GM12878 (cell line): ENCODE measurements around the gene BCAS3. TPM values are rescaled to one million over a fixed set of nuclear protein-coding genes. Genes with fewer than 3 reads are reported as not detected.

ENCODE experiments used
- ATAC-seq: fragments of 200-7000 bp; cut with Tn5 transposase; 3 replicates; pipeline ENCODE4 v1.9.1; 2020; ENCODE audit warnings: mild to moderate bottlenecking, moderate library complexity
- BruUV-seq: library from RNA; stranded (reverse); fragments of 400-500 nt; replicated peaks from 2 replicates; lab custom pipeline; 2021; lab: Mats Ljungman, UMichigan
- CTCF ChIA-PET: fragments of 300-600 bp; sonication (Branson Sonifier 250); formaldehyde crosslinking; extraction: SDS; loops from one replicate; lab custom pipeline; 2021; ENCODE audit warnings: inconsistent platforms; lab: Yijun Ruan, JAX
- POLR2A ChIA-PET: fragments of 350-600 bp; formaldehyde crosslinking; extraction: SDS; loops from one replicate; lab custom pipeline; 2021; ENCODE audit warnings: inconsistent platforms; lab: Charles Lee
- RAD21 ChIA-PET: fragments of 300-600 bp; sonication (Branson Sonifier 250); formaldehyde crosslinking; loops from one replicate; lab custom pipeline; 2023; ENCODE audit warnings: antibody characterized with exemption; ENCODE audit not compliant: unreplicated experiment; lab: Charles Lee
- SMC1A ChIA-PET: fragments of 300-600 bp; sonication (Branson Sonifier 250); formaldehyde crosslinking; loops from one replicate; lab custom pipeline; 2023; ENCODE audit not compliant: unreplicated experiment, uncharacterized antibody; lab: Charles Lee
- DNase-seq: peaks from one replicate; pipeline ENCODE4 v3.0.0-alpha.2; 2011; ENCODE audit warnings: low read depth, low spot score
- FAIRE-seq: peaks from 3 replicates; lab custom pipeline; 2011; peaks lifted over from hg19 to GRCh38; lab: Jason Lieb, UNC
- H2AFZ ChIP-seq: 2 replicates; pipeline ENCODE4 v1.6.0; 2011; ENCODE audit warnings: low read depth, low read length, control low read depth; ENCODE audit not compliant: control insufficient read depth
- H3K27ac ChIP-seq: 2 replicates; pipeline ENCODE4 v1.5.1; 2011; ENCODE audit warnings: control low read depth; ENCODE audit not compliant: control insufficient read depth, insufficient read depth
- H3K27me3 ChIP-seq, 2 experiments: replicated peaks in 1 of 2; 2 replicates each; pipeline versions ENCODE4 v1.6.0 to v1.6.1; 2011; ENCODE audit warnings: low read length in 1 of 2; ENCODE audit not compliant: control insufficient read depth in 2 of 2, insufficient read depth in 2 of 2
- H3K36me3 ChIP-seq, 2 experiments: 2 replicates each; pipeline ENCODE4 v1.5.1; 2011; ENCODE audit warnings: low read length in 1 of 2; ENCODE audit not compliant: control insufficient read depth in 2 of 2, insufficient read depth in 2 of 2
- H3K4me1 ChIP-seq: 2 replicates; pipeline ENCODE4 v1.6.1; 2011; ENCODE audit warnings: mild to moderate bottlenecking, low read length, moderate library complexity, mixed read lengths; ENCODE audit not compliant: control insufficient read depth, insufficient read depth
- H3K4me2 ChIP-seq: 2 replicates; pipeline ENCODE4 v1.6.0; 2011; ENCODE audit warnings: control low read depth; ENCODE audit not compliant: control insufficient read depth, insufficient read depth
- H3K4me3 ChIP-seq: fragments of 200-600 bp; sonication (generic); 2 replicates; pipeline ENCODE4 v1.5.1; 2016
- H3K79me2 ChIP-seq: 2 replicates; pipeline ENCODE4 v1.6.0; 2011; ENCODE audit warnings: low read length; ENCODE audit not compliant: control insufficient read depth, insufficient read depth
- H3K9ac ChIP-seq: 2 replicates; pipeline ENCODE4 v1.8.0; 2011; ENCODE audit warnings: low read length, control low read depth, mixed read lengths; ENCODE audit not compliant: control insufficient read depth, insufficient read depth
- H3K9me3 ChIP-seq: replicated peaks from 3 replicates; pipeline ENCODE4 v1.5.1; 2011; ENCODE audit warnings: mild to moderate bottlenecking, low read length; ENCODE audit not compliant: control insufficient read depth, insufficient read depth
- H4K20me1 ChIP-seq: 2 replicates; pipeline ENCODE4 v1.6.0; 2011; ENCODE audit not compliant: control insufficient read depth, insufficient read depth
- CBX5 ChIP-seq: sonication (generic); IDR thresholded peaks from 2 replicates; pipeline ENCODE4 v1.6.1; 2016; ENCODE audit warnings: low read depth, moderate library complexity, mild to moderate bottlenecking, inconsistent platforms
- CHD4 ChIP-seq: fragments of 200-600 bp; sonication (generic); IDR thresholded peaks from 2 replicates; pipeline ENCODE4 v1.6.1; 2016; ENCODE audit warnings: mild to moderate bottlenecking
- EGR1 ChIP-seq, 2 experiments: IDR thresholded peaks; 1 replicate in 1 of 2; 2 replicates in 1 of 2; pipeline ENCODE4 v1.6.1; 2011 to 2012; ENCODE audit warnings: low read depth in 2 of 2, low read length in 2 of 2, borderline replicate concordance in 1 of 2, mild to moderate bottlenecking in 1 of 2, moderate library complexity in 1 of 2
- EP300 ChIP-seq, 2 experiments: fragments of 150-350 bp in 1 of 2; IDR thresholded peaks; 2 replicates each; pipeline ENCODE4 v1.6.1; 2011 to 2012; ENCODE audit warnings: low read depth in 2 of 2, low read length in 2 of 2, borderline replicate concordance in 1 of 2, improper control_type of control experiment in 1 of 2, inconsistent platforms in 1 of 2; ENCODE audit not compliant: control insufficient read depth in 1 of 2
- HCFC1 ChIP-seq: fragments of 150-350 bp; IDR thresholded peaks from 2 replicates; pipeline ENCODE4 v1.6.1; 2014; ENCODE audit warnings: low read length
- HDAC2 ChIP-seq: fragments of 200-600 bp; sonication (generic); IDR thresholded peaks from 2 replicates; pipeline ENCODE4 v1.6.1; 2017
- KDM1A ChIP-seq: fragments of 200-600 bp; sonication (generic); IDR thresholded peaks from 2 replicates; pipeline ENCODE4 v1.6.1; 2016; ENCODE audit warnings: borderline replicate concordance
- LARP7 ChIP-seq: fragments of 450-650 bp; IDR thresholded peaks from 2 replicates; pipeline ENCODE4 v1.6.1; 2017; ENCODE audit warnings: mild to moderate bottlenecking
- MYC ChIP-seq: IDR thresholded peaks from 2 replicates; pipeline ENCODE4 v1.6.1; 2011; ENCODE audit warnings: mild to moderate bottlenecking, low read length, moderate library complexity, inconsistent platforms; ENCODE audit not compliant: insufficient read depth, insufficient replicate concordance, insufficient read length, severe bottlenecking
- NR2C2 ChIP-seq: IDR thresholded peaks from 2 replicates; pipeline ENCODE4 v1.6.1; 2011; ENCODE audit warnings: borderline replicate concordance, low read depth; ENCODE audit not compliant: control insufficient read depth, insufficient read length
- PKNOX1 ChIP-seq: fragments of 450-650 bp; IDR thresholded peaks from 2 replicates; pipeline ENCODE4 v1.6.1; 2016; ENCODE audit warnings: mild to moderate bottlenecking
- REST ChIP-seq: IDR thresholded peaks from 2 replicates; pipeline ENCODE4 v1.6.1; 2012; ENCODE audit warnings: mild to moderate bottlenecking, low read depth, low read length
- SMARCA5 ChIP-seq: fragments of 450-650 bp; IDR thresholded peaks from 2 replicates; pipeline ENCODE4 v1.6.1; 2017; ENCODE audit warnings: mild to moderate bottlenecking
- SUPT20H ChIP-seq: IDR thresholded peaks from 2 replicates; pipeline ENCODE4 v1.6.1; 2011; ENCODE audit warnings: low read depth, mild to moderate bottlenecking, low read length, moderate library complexity, borderline replicate concordance; ENCODE audit not compliant: control insufficient read depth
- TCF3 ChIP-seq: IDR thresholded peaks from 2 replicates; pipeline ENCODE4 v1.6.1; 2012; ENCODE audit warnings: low read depth, mild to moderate bottlenecking, low read length, borderline replicate concordance; ENCODE audit not compliant: insufficient read depth
- TCF7 ChIP-seq: IDR thresholded peaks from 2 replicates; pipeline ENCODE4 v1.6.1; 2014; ENCODE audit warnings: antibody characterized with exemption, borderline replicate concordance
- YBX1 ChIP-seq: fragments of 450-650 bp; IDR thresholded peaks from 2 replicates; pipeline ENCODE4 v1.6.1; 2016; ENCODE audit warnings: antibody characterized with exemption
- ZBED1 ChIP-seq: IDR thresholded peaks from 2 replicates; pipeline ENCODE4 v1.6.1; 2016; ENCODE audit warnings: borderline replicate concordance
- ZNF622 ChIP-seq: fragments of 450-650 bp; IDR thresholded peaks from 2 replicates; pipeline ENCODE4 v1.6.1; 2017; ENCODE audit warnings: mild to moderate bottlenecking, inconsistent platforms
- WGBS: methylation state at CpG from one replicate; pipeline ENCODE4 v1.1.6; 2016; ENCODE audit warnings: low lambda C conversion rate; ENCODE audit not compliant: insufficient replicate concordance, insufficient coverage; ENCODE audit errors: missing lambda C conversion rate; 5-methylcytosine and 5-hydroxymethylcytosine counted together
- in situ Hi-C: fragments of 300-500 bp; cut with MboI; formaldehyde crosslinking; loops from 9 replicates; pipeline ENCODE4 v1.14.3; 2018; ENCODE audit warnings: mixed read lengths
- intact Hi-C: fragments of 100-400 bp; cut with micrococcal nuclease; formaldehyde crosslinking; loops from one replicate; pipeline ENCODE4 v1.14.2; 2022; ENCODE audit not compliant: unreplicated experiment
- polyA plus RNA-seq, 11 experiments: library from polyadenylated mRNA; depleted of rRNA in 4 of 11; unstranded in 6 of 11; stranded (reverse) in 5 of 11; fragments of >200 nt; fragmentation: Nextera tagmentation in 4 of 11; fragmentation: Illumina TruSeq in 1 of 11; extraction: Ambion mirVana in 4 of 11; extraction: Trizol in 1 of 11; gene quantifications; 1 replicate in 1 of 11; 2 replicates in 10 of 11; pipeline versions ENCODE4 v1.2.1 to v1.2.3, GENCODE V29; 2011 to 2016; ENCODE audit warnings: inconsistent platforms in 2 of 11, missing spikeins in 2 of 11, low read depth in 1 of 11
- total RNA-seq, 4 experiments: library from RNA; depleted of rRNA in 3 of 4; stranded (reverse); fragments of >200 nt in 3 of 4; fragmentation: Illumina TruSeq in 1 of 4; extraction: Trizol in 1 of 4; gene quantifications; 2 replicates each; pipeline versions ENCODE4 v1.2.1 to v1.2.3, GENCODE V29; 2013 to 2021

Gene BCAS3
- total and polyA plus RNA-seq, 10 of the 15 experiments (the other 5 are each of a cell fraction or from before 2014, with no cell fraction given): 2.1 to 11.0 (median 6.6) TPM

- TF ChIP-seq REST (no peak), NR2C2 (no peak), KDM1A (no peak), SUPT20H (no peak), LARP7 (no peak)
These were observed 540.3 kb downstream of the BCAS3 start (continued) for GRCh38 chr17:61217878-61218437.

GRCh38 chr17:61218438-61218837 lies 540.8 kb downstream of the BCAS3 start:
- Histone ChIP-seq H3K36me3 (no peaks in the 10 kb centered on the region), H3K4me2 (no peak overlapping the region), H3K27me3 (no peaks in the 10 kb centered on the region), H3K27ac (no peak overlapping the region), H3K9ac (no peak overlapping the region), H4K20me1 (no peaks in the 10 kb centered on the region), H3K4me1 (no peaks in the 10 kb centered on the region; the same call in 1 of the 2 replicates), H3K4me3 (no peak overlapping the region), H3K9me3 (no peaks in the 10 kb centered on the region), H2AFZ (no peak overlapping the region), H3K79me2 (no peaks in the 10 kb centered on the region)
- ATAC-seq (peak; percentile 19; the same call in 1 of the 3 replicates), DNase-seq (no peak), FAIRE-seq (no peak)
- no TSS peak for BruUV-seq
- POLR2A ChIA-PET: no interaction called here
- SMC1A ChIA-PET: interaction anchor here (1.2 kb wide), 1 partner anchor 14 kb away, joined by 3 read pairs; no protein-coding TSS in a partner anchor
- intact Hi-C loops (no loop called here), in situ Hi-C loops (no loop called here)
- CTCF ChIA-PET: no interaction called here
- RAD21 ChIA-PET: no interaction called here
- WGBS: 41% methylated on average over 1 of the region's 1 CpG
- no peak for TF ChIP-seq EP300 (IDR thresholded peaks at IDR 0.05; ENCODE audit: borderline replicate concordance in 1 of 2, control insufficient read depth in 1 of 2, low read depth in 2 of 2, low read length in 2 of 2)
- TF ChIP-seq CBX5: no peak
- TF ChIP-seq HCFC1: no peak
- TF ChIP-seq ZNF622: no peak
- no peak for TF ChIP-seq HDAC2
- no peak for TF ChIP-seq YBX1
- TF ChIP-seq PKNOX1: no peak
- no peak for TF ChIP-seq TCF7
- no peak for TF ChIP-seq TCF3
- no peak for TF ChIP-seq MYC
- TF ChIP-seq EGR1 (IDR thresholded peaks at IDR 0.05; ENCODE audit: borderline replicate concordance in 1 of 2, low read depth in 2 of 2, low read length in 2 of 2): no peak
- no peak for TF ChIP-seq SMARCA5
- no peak for TF ChIP-seq CHD4
- no peak for TF ChIP-seq ZBED1
